ENCODE data around the gene CHKA. TPM values are rescaled to one million over a fixed set of nuclear protein-coding genes. Genes with fewer than 3 reads are reported as not detected.

CHKA gene
- polyA plus RNA-seq, 4 donors = 17.0 to 57.2 (median 36.9) TPM

GRCh38 chr11:68049509-68050370 is 71.4 kb downstream of the CHKA start:
- no peak for DNase-seq (ENCODE audit: low read depth in 4 of 4, low spot score in 3 of 4)

GRCh38 chr11:68048681-68049508 is 72.3 kb downstream of the CHKA start:
- no peak for DNase-seq (ENCODE audit: low read depth in 4 of 4, low spot score in 3 of 4)

- DNase-seq (ENCODE audit: low read depth in 4 of 4, low spot score in 3 of 4) = no peak
Observed at GRCh38 chr11:68047437-68048290, 73.5 kb downstream of the CHKA start.

- no peak for DNase-seq (ENCODE audit: low read depth in 4 of 4, low spot score in 3 of 4)
Observed at GRCh38 chr11:68044898-68045351, 76.3 kb downstream of the CHKA start.

GRCh38 chr11:68044145-68044813 is 76.9 kb downstream of the CHKA start:
- no peak for DNase-seq (ENCODE audit: low read depth in 4 of 4, low spot score in 3 of 4)

- DNase-seq (ENCODE audit: low read depth in 4 of 4, low spot score in 3 of 4) = no peak
Observed at GRCh38 chr11:68043349-68044144, 77.6 kb downstream of the CHKA start.

- DNase-seq (ENCODE audit: low read depth in 4 of 4, low spot score in 3 of 4) = no peak
Observed at GRCh38 chr11:68043029-68043348, 78.2 kb downstream of the CHKA start.

- DNase-seq (ENCODE audit: low read depth in 4 of 4, low spot score in 3 of 4) = no peak
Observed at GRCh38 chr11:68042219-68043028, 78.8 kb downstream of the CHKA start.

GRCh38 chr11:68041617-68042218 is 79.5 kb downstream of the CHKA start:
- DNase-seq (ENCODE audit: low read depth in 4 of 4, low spot score in 3 of 4) = no peak

- DNase-seq (ENCODE audit: low read depth in 4 of 4, low spot score in 3 of 4) = no peak
Observed at GRCh38 chr11:68040957-68041591, 80.1 kb downstream of the CHKA start.

- DNase-seq (ENCODE audit: low read depth in 4 of 4, low spot score in 3 of 4) = no peak
Observed at GRCh38 chr11:68040101-68040956, 80.9 kb downstream of the CHKA start.

GRCh38 chr11:68039526-68040086 is 81.6 kb downstream of the CHKA start:
- no peak for DNase-seq (ENCODE audit: low read depth in 4 of 4, low spot score in 3 of 4)

GRCh38 chr11:68038718-68039525 is 82.3 kb downstream of the CHKA start, which contains the start of gene TCIRG1:
TSS of gene TCIRG1 (plus strand) at chr11:68039025. CDS start at chr11:68041272, 2,247 bp downstream.
- peak in 1 of 4 donors; percentile 51 for DNase-seq (ENCODE audit: low read depth in 4 of 4, low spot score in 3 of 4)

GRCh38 chr11:68038226-68038717 is 82.9 kb downstream of the CHKA start:
- no peak for DNase-seq (ENCODE audit: low read depth in 4 of 4, low spot score in 3 of 4)
